Cortex of kidney (tissue), 1 donor: ENCODE measurements around the gene ARL10.

Experiments used
- DNase-seq: peaks from one replicate; lab custom pipeline; 2025; lab: John Stamatoyannopoulos, UW

ARL10 gene

GRCh38 chr5:176365351-176366231 lies at the start of gene ARL10:
ARL10 (plus strand) TSS chr5:176365487; CDS start chr5:176365564, 77 bp downstream.
- no peak for DNase-seq

- DNase-seq: no peak
These were observed 47.5 kb upstream of the ARL10 start for GRCh38 chr5:176317534-176318374.

GRCh38 chr5:176319827-176320554 lies 45.3 kb upstream of the ARL10 start:
- DNase-seq: no peak

GRCh38 chr5:176320577-176320976 lies 44.7 kb upstream of the ARL10 start:
- DNase-seq: no peak

GRCh38 chr5:176334031-176334770 lies 31.1 kb upstream of the ARL10 start:
- DNase-seq: no peak

- DNase-seq: no peak
These were observed 27.4 kb upstream of the ARL10 start for GRCh38 chr5:176337913-176338312.

- no peak for DNase-seq
These were observed 26.0 kb upstream of the ARL10 start for GRCh38 chr5:176339304-176339703.

GRCh38 chr5:176341325-176342157 lies 23.7 kb upstream of the ARL10 start:
- no peak for DNase-seq

- DNase-seq: no peak
These were observed 23.2 kb upstream of the ARL10 start for GRCh38 chr5:176342158-176342483.

- no peak for DNase-seq
These were observed 22.4 kb upstream of the ARL10 start for GRCh38 chr5:176342766-176343458.

GRCh38 chr5:176350416-176350815 lies 14.9 kb upstream of the ARL10 start:
- DNase-seq: no peak

- DNase-seq: no peak
These were observed 13.0 kb upstream of the ARL10 start for GRCh38 chr5:176352116-176352878.

- no peak for DNase-seq
These were observed 11.8 kb upstream of the ARL10 start for GRCh38 chr5:176353533-176353932.

- DNase-seq: no peak
These were observed 9.7 kb upstream of the ARL10 start for GRCh38 chr5:176355400-176356178.

GRCh38 chr5:176356179-176356566 lies 9.1 kb upstream of the ARL10 start:
- DNase-seq: no peak

- no peak for DNase-seq
These were observed 5.6 kb upstream of the ARL10 start for GRCh38 chr5:176359658-176360057.

GRCh38 chr5:176360894-176361436 lies 4.3 kb upstream of the ARL10 start:
- no peak for DNase-seq
